HG03196 (cell line): ENCODE measurements around the gene PROKR1.

Experiments used
- ATAC-seq: cut with Tn5 transposase; IDR thresholded peaks from one replicate; pipeline ENCODE4 v1.9.1; 2021; ENCODE audit not compliant: unreplicated experiment

Gene PROKR1

GRCh38 chr2:68695971-68696370, 52.6 kb downstream of the PROKR1 start:
- no peak for ATAC-seq

GRCh38 chr2:68696554-68696953, 53.2 kb downstream of the PROKR1 start:
- no peak for ATAC-seq

- no peak for ATAC-seq
Observed at GRCh38 chr2:68698567-68699377, 55.4 kb downstream of the PROKR1 start.

- ATAC-seq = no peak
Observed at GRCh38 chr2:68700560-68700959, 57.2 kb downstream of the PROKR1 start.

- ATAC-seq = no peak
Observed at GRCh38 chr2:68706637-68707036, 63.3 kb downstream of the PROKR1 start.
